Mucosa of descending colon (tissue), 3 donors: ENCODE data around the gene GBE1. TPM values are rescaled to one million over a fixed set of nuclear protein-coding genes. Genes with fewer than 3 reads are reported as not detected.
"Not testable (repeated sequence)": the region's sequence is repeated elsewhere in the genome, so short reads cannot be mapped to it uniquely, and the experiment has no call there.

Experiments used
- ATAC-seq: fragments of 200-7000 bp; cut with Tn5 transposase; one replicate; pipeline ENCODE4 v1.9.1; 2020; ENCODE audit warnings: mild to moderate bottlenecking, moderate library complexity
- DNase-seq, 3 donors: peaks; one replicate each; pipeline ENCODE4 v3.0.0-alpha.2; 2020
- H3K36me3 ChIP-seq: fragments of 200-600 bp; one replicate; pipeline ENCODE4 v1.8.0; 2021; ENCODE audit warnings: low read depth, mild to moderate bottlenecking
- H3K4me1 ChIP-seq: fragments of 200-600 bp; one replicate; pipeline ENCODE4 v1.8.0; 2021; ENCODE audit warnings: low read depth, mild to moderate bottlenecking
- H3K4me3 ChIP-seq: fragments of 200-600 bp; one replicate; pipeline ENCODE4 v1.8.0; 2021; ENCODE audit warnings: mild to moderate bottlenecking
- H3K9me3 ChIP-seq: fragments of 200-600 bp; one replicate; pipeline ENCODE4 v1.8.0; 2021; ENCODE audit warnings: mild to moderate bottlenecking
- CTCF ChIP-seq: fragments of 200-600 bp; IDR thresholded peaks from one replicate; pipeline ENCODE4 v1.8.0; 2022; ENCODE audit warnings: antibody characterized with exemption, mild to moderate bottlenecking
- intact Hi-C, 2 donors: fragments of 100-400 bp; cut with DNase I in 1 of 2; cut with micrococcal nuclease in 1 of 2; formaldehyde crosslinking; loops; one replicate each; pipeline versions ENCODE4 v1.11.0 to v1.11.1; 2022; cut with DNase I, micrococcal nuclease
- total RNA-seq, 3 donors: library from RNA; stranded (reverse); fragmentation: NEBNext Ultra II Directional in 2 of 3; extraction: Animal tissue kit (Norgen Biotek cat#: 25700) in 2 of 3; gene quantifications; one replicate each; pipeline versions ENCODE4 v1.2.1 to v1.2.4, GENCODE V29; 2021 to 2023
- donor health status: DM: no; HTN: no; CAD: no; lungs with moderate emphysema.
- donor health status: DM: no; HTN: no; CAD: no.
- donor health status: DM: no; HTN: yes; CAD: no.

The GBE1 gene
- total RNA-seq, 3 donors from 2014 or later = 17.7 to 20.3 (median 18.8) TPM

- no peaks in the 10 kb centered on the region for H3K36me3 ChIP-seq
- H3K9me3 ChIP-seq = no peaks in the 10 kb centered on the region
- TF ChIP-seq CTCF = no peak
- ATAC-seq (no peak), DNase-seq (no peak)
- H3K4me3 ChIP-seq = no peak overlapping the region
- intact Hi-C loops = no loop called here
- peaks cover 10% of the 10 kb centered on the region for H3K4me1 ChIP-seq
Measured at GRCh38 chr3:81763001-81763400, 1.6 kb upstream of the GBE1 start.

- DNase-seq (no peak), ATAC-seq (no peak)
- intact Hi-C loops = no loop called here
- H3K36me3 ChIP-seq = no peaks in the 10 kb centered on the region
- no peaks in the 10 kb centered on the region for H3K9me3 ChIP-seq
- no peak for TF ChIP-seq CTCF
- H3K4me3 ChIP-seq = peak overlapping the region; percentile 55
- H3K4me1 ChIP-seq = peaks cover 10% of the 10 kb centered on the region
Measured at GRCh38 chr3:81761904-81762580, 597 bp upstream of the GBE1 start.

GRCh38 chr3:81760215-81760614, 1.2 kb downstream of the GBE1 start:
- Histone ChIP-seq H3K9me3 (no peaks in the 10 kb centered on the region), H3K36me3 (no peaks in the 10 kb centered on the region), H3K4me1 (peaks cover 10% of the 10 kb centered on the region), H3K4me3 (no peak overlapping the region)
- ATAC-seq = no peak
- no peak for DNase-seq
- intact Hi-C loops = no loop called here
- no peak for TF ChIP-seq CTCF

GRCh38 chr3:81758771-81759170, 2.7 kb downstream of the GBE1 start:
- H3K9me3 ChIP-seq, DNase-seq, H3K36me3 ChIP-seq, intact Hi-C loops, H3K4me3 ChIP-seq, ATAC-seq: not testable (repeated sequence)
- peaks cover 10% of the 10 kb centered on the region for H3K4me1 ChIP-seq

GRCh38 chr3:81758275-81758674, 3.2 kb downstream of the GBE1 start:
- TF ChIP-seq CTCF = no peak
- ATAC-seq (no peak), DNase-seq (no peak)
- Histone ChIP-seq H3K36me3 (no peaks in the 10 kb centered on the region), H3K9me3 (no peaks in the 10 kb centered on the region), H3K4me1 (peaks cover 10% of the 10 kb centered on the region), H3K4me3 (no peak overlapping the region)
- intact Hi-C loops = no loop called here

- no peak for TF ChIP-seq CTCF
Measured at GRCh38 chr3:81753416-81754027, 7.9 kb downstream of the GBE1 start.

More at GRCh38 chr3:81753416-81754027, 7.9 kb downstream of the GBE1 start:
- DNase-seq (no peak), ATAC-seq (no peak)
- H3K36me3 ChIP-seq = no peaks in the 10 kb centered on the region
- H3K4me1 ChIP-seq = no peaks in the 10 kb centered on the region
- H3K9me3 ChIP-seq = no peaks in the 10 kb centered on the region
- intact Hi-C loops = no loop called here
- H3K4me3 ChIP-seq = no peak overlapping the region
